Upper lobe of left lung (tissue), 4 donors: ENCODE results near the gene PRKD1.

ENCODE experiments used
- CTCF ChIP-seq, 6 experiments: fragments of 450-650 bp in 4 of 6; fragments of 200-600 bp in 2 of 6; sonication (generic) in 2 of 6; IDR thresholded peaks; one replicate each; pipeline ENCODE4 v1.5.1; 2016 to 2019; ENCODE audit warnings: antibody characterized with exemption in 6 of 6
- EP300 ChIP-seq, 4 donors: sonication (generic); formaldehyde crosslinking; IDR thresholded peaks; one replicate each; pipeline ENCODE4 v1.5.1; 2017; ENCODE audit warnings: antibody characterized with exemption in 4 of 4, control low read depth in 2 of 4
- POLR2AphosphoS5 ChIP-seq, 2 donors: sonication (generic); formaldehyde crosslinking; IDR thresholded peaks; one replicate each; pipeline ENCODE4 v1.5.1; 2017; ENCODE audit warnings: antibody characterized with exemption in 2 of 2

- TF ChIP-seq CTCF (IDR thresholded peaks at IDR 0.05) = no peak
- no peak for TF ChIP-seq EP300 (IDR thresholded peaks at IDR 0.05)
- no peak for TF ChIP-seq POLR2AphosphoS5 (IDR thresholded peaks at IDR 0.05)
Observed at GRCh38 chr14:29743531-29743930, 184.1 kb downstream of the PRKD1 start.
